LNCaP clone FGC (cell line): ENCODE measurements around the gene KIF18B.

Experiments used
- DNase-seq: peaks from one replicate; pipeline ENCODE4 v3.0.0-alpha.2; 2011; ENCODE audit warnings: low read depth
- H3K4me3 ChIP-seq: 2 replicates; pipeline ENCODE4 v1.5.1; 2011; ENCODE audit warnings: mild to moderate bottlenecking, low read depth, low read length, control low read depth
- CTCF ChIP-seq: IDR thresholded peaks from 2 replicates; pipeline ENCODE4 v1.5.1; 2012; ENCODE audit warnings: mild to moderate bottlenecking; ENCODE audit not compliant: control insufficient read depth, insufficient read depth; ENCODE audit errors: extremely low read depth

KIF18B gene

DNA sequence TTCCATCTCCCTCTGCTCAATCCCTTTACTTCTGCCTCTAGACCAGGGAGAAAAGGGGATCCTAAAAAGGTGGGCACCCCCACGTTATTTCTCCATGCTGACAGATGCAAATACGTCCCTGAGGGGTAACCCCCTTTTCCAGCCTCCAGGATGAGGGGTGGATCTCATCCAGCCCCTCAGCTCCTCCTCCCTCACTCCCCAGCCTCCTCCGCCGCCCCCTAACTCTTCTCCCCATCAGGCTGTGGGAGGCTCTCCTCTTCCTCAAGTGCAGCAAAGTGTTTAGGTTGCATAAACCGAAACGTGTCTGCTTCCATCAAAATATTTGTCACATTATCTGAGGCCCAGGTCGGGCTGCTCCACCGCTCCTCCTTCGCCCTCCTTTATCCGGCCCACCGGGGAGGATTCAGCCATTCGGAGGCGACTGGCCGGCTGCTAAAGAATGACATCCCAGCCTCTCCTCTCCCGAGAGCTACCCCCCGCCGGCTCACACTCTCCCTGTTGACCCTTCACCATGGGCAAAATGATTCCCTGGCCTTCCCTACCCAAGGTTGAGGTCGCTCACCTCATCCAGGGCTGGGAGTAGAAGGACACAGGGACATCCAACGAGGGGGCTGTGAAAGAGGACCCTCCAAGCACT lies 21.7 kb upstream of the KIF18B start:
- no peak for DNase-seq
- TF ChIP-seq CTCF: no peak
- H3K4me3 ChIP-seq: no peak overlapping the region

GRCh38 chr17:44968225-44969143 lies 20.9 kb upstream of the KIF18B start, which contains the start of gene C1QL1:
Gene C1QL1 (minus strand): TSS chr17:44968303. CDS start chr17:44968048, 255 bp downstream.
- TF ChIP-seq CTCF: no peak
- peak within 1 kb of the TSS; percentile 52 for H3K4me3 ChIP-seq
- DNase-seq: peak; percentile 35

- no peak overlapping the region for H3K4me3 ChIP-seq
- TF ChIP-seq CTCF: no peak
Measured at GRCh38 chr17:44967907-44968224, 20.3 kb upstream of the KIF18B start.

GRCh38 chr17:44967026-44967906 lies 19.7 kb upstream of the KIF18B start:
- no peak overlapping the region for H3K4me3 ChIP-seq
- DNase-seq: no peak
- no peak for TF ChIP-seq CTCF

More at GRCh38 chr17:44967907-44968224, 20.3 kb upstream of the KIF18B start:
- DNase-seq: no peak

DNA sequence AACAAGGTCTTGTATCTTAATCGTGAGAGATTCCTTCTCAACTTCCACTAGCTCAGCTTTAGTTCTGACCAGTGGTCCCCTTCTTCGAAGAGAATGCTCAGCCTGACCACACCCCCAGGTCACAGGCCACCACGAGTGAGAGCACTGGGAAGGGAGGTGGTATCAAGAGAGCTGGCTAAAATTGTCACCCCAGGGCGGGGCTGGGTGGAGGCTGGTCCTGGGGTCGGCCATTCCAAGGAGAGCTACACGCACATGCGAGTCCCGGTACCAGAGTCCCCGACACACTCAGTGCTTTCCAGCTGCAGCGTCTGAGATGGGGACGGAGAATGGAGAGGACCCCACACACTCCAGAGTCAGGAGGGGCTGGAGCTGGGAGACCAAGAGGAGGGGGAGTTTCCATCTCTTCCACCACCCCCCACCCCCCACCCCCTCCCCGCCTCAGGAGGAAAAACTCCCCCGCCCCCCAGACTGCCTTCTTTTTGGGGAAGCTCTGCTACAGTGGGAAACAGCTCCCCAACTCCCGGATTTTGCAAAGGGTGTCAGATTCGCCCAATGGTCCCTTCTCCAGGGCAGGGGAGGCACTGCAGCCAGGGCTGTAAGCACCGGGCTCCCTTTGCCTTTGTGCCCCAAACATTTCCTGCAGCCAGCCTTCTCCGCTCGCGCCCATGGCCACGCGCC lies 18.9 kb upstream of the KIF18B start:
- DNase-seq: no peak
- no peak overlapping the region for H3K4me3 ChIP-seq
- TF ChIP-seq CTCF: no peak

GRCh38 chr17:44965481-44966234 lies 18.1 kb upstream of the KIF18B start:
- TF ChIP-seq CTCF: no peak
- no peak overlapping the region for H3K4me3 ChIP-seq
- no peak for DNase-seq
